Measurements from ENCODE around the gene SSMEM1. TPM values are rescaled to one million over a fixed set of nuclear protein-coding genes. Genes with fewer than 3 reads are reported as not detected.

Gene SSMEM1
- total and polyA plus RNA-seq, 10 donors: not detected

DNA sequence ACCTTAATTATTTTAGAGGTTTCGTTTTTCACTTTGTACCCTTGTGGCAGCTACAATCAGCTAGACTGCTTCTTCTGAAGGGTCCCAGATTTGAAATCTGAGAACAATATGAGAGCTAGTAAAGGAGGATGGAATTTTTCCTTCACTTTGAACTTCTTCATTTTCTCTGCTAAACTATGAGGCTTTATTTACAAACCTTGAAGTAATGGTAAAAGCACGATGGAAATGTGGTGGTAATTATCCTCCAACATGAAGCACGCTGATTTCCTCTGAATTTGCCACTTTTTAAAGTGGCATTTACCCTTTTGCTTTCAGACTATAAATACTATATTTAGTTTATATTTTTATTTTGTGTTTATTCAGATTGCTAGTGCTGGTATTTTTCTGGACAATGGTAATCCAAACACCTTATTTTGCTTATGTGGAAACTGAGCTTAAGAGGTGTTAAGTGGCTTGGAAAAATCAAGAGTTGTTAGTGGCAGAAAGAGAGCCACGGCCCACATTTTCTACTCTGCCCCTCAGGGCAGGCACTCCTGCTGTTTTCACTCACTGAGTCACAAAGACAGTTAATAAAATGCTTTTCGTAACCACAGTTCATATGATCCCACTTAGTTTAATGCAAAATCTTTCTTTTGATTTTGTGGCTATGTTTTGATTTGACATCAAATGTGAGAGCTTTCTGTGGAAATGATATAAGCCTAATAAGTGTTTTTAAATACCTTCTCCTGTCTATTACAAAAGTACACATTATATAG is 2.7 kb downstream of the SSMEM1 start:
- H3K4me3 ChIP-seq: no peak overlapping the region
- peaks cover 0 to 9% (median 4%) of the 10 kb centered on the region in 6 donors for H3K4me1 ChIP-seq
- intact Hi-C loops (cut with DNase I; ENCODE audit: low total_unique reads): no loop called here
- 67 to 83% (median 79%) methylated on average over 5 of the region's 5 CpGs for WGBS, 5 donors
- DNase-seq: no peak
- peaks cover 0 to 3% (median 0%) of the 10 kb centered on the region in 7 donors for H3K27me3 ChIP-seq (replicated peaks in 1 of 7)
- no peak overlapping the region for H3K27ac ChIP-seq
- H3K9me3 ChIP-seq: no peaks in the 10 kb centered on the region
- H3K36me3 ChIP-seq: no peaks in the 10 kb centered on the region
- TF ChIP-seq POLR2AphosphoS5 (IDR thresholded peaks at IDR 0.05) (no peak), POLR2A (IDR thresholded peaks at IDR 0.05) (no peak)
- TF ChIP-seq, protein P1, sequence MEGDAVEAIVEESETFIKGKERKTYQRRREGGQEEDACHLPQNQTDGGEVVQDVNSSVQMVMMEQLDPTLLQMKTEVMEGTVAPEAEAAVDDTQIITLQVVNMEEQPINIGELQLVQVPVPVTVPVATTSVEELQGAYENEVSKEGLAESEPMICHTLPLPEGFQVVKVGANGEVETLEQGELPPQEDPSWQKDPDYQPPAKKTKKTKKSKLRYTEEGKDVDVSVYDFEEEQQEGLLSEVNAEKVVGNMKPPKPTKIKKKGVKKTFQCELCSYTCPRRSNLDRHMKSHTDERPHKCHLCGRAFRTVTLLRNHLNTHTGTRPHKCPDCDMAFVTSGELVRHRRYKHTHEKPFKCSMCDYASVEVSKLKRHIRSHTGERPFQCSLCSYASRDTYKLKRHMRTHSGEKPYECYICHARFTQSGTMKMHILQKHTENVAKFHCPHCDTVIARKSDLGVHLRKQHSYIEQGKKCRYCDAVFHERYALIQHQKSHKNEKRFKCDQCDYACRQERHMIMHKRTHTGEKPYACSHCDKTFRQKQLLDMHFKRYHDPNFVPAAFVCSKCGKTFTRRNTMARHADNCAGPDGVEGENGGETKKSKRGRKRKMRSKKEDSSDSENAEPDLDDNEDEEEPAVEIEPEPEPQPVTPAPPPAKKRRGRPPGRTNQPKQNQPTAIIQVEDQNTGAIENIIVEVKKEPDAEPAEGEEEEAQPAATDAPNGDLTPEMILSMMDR (IDR thresholded peaks at IDR 0.05 in 8 of 11, conservative IDR thresholded peaks at IDR 0.05 in 3 of 11): no peak

DNA sequence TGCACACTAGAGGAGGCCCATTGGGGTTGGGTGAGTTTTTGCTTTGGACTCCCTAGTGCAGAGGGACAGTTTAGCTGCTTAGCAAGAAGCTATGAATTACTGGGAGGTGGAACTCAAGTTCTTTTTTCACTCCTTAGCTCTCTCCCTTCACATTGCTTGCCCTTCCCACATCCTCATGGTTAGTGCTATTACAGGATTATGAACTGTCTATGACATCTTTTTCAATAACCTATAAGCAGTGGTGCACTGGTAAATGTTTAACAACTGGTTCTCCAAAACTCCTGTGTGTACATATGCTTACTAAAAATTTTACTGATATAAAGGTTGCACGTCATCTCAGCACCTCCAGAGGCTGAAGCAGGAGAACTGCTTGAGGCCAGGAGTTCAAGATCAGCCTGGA is 6.2 kb downstream of the SSMEM1 start:
- no peaks in the 10 kb centered on the region for H3K9me3 ChIP-seq
- 81 to 94% (median 91%) methylated on average over 1 of the region's 1 CpG for WGBS, 5 donors
- intact Hi-C loops (cut with DNase I; ENCODE audit: low total_unique reads): no loop called here
- no peak for TF ChIP-seq POLR2AphosphoS5 (IDR thresholded peaks at IDR 0.05)
- TF ChIP-seq POLR2A (IDR thresholded peaks at IDR 0.05): no peak
- TF ChIP-seq, protein P1 (IDR thresholded peaks at IDR 0.05 in 8 of 11, conservative IDR thresholded peaks at IDR 0.05 in 3 of 11): no peak
- H3K4me3 ChIP-seq: no peak overlapping the region
- peaks cover 0 to 3% (median 0%) of the 10 kb centered on the region in 7 donors for H3K27me3 ChIP-seq (replicated peaks in 1 of 7)
- DNase-seq: no peak
- H3K4me1 ChIP-seq: no peaks in the 10 kb centered on the region
- H3K36me3 ChIP-seq: no peaks in the 10 kb centered on the region
- no peak overlapping the region for H3K27ac ChIP-seq

DNA sequence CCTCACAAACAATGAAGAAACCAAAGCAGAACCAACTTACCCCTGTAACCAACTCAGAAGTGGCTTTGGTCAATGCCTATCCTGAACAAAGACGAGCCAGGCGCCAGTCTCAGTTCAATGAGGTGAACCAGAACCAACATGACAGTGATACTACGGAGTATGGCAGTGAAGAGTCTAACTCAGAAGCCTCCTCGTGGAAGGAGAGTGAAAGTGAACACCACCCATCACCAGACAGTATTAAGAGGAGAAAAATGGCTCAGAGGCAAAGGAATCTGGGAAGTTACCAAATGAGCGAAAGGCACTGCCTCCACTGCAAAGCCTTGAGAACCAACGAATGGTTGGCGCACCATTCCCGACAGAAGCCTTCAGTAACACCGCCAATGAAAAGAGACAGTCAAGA is 8.4 kb downstream of the SSMEM1 start:
- Histone ChIP-seq H3K27me3 (replicated peaks in 1 of 7) (peaks cover 0 to 3% (median 0%) of the 10 kb centered on the region in 7 donors), H3K36me3 (no peaks in the 10 kb centered on the region), H3K27ac (no peak overlapping the region), H3K9me3 (no peaks in the 10 kb centered on the region), H3K4me1 (no peaks in the 10 kb centered on the region), H3K4me3 (no peak overlapping the region)
- intact Hi-C loops (cut with DNase I; ENCODE audit: low total_unique reads): no loop called here
- DNase-seq: no peak
- WGBS, 5 donors: 88 to 93% (median 91%) methylated on average over 9 of the region's 9 CpGs
- TF ChIP-seq, protein P1 (IDR thresholded peaks at IDR 0.05 in 8 of 11, conservative IDR thresholded peaks at IDR 0.05 in 3 of 11): no peak
- no peak for TF ChIP-seq POLR2A (IDR thresholded peaks at IDR 0.05)

DNA sequence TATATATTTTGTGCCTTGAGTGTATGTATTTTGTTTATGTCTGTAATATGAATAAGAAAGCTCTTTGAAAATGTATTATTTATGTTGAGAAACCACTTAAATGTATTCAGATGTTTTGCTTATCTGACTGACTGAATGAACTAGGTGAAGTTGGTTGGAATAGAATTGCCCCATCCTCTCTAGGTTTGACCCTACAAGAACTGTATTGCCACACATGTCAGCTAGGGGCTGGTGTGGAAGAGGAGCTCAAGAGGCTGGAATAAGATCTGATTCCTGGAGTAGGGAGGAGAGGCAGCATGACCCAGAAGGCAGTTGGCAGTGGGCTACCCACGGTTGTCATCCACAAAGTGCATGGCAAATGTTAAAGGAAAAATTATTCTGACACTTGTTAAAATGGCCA is 9.1 kb downstream of the SSMEM1 start:
- WGBS, 5 donors: 88 to 100% (median 89%) methylated on average over 1 of the region's 1 CpG
- Histone ChIP-seq H3K4me1 (no peaks in the 10 kb centered on the region), H3K27me3 (replicated peaks in 1 of 7) (no peaks in the 10 kb centered on the region), H3K36me3 (no peaks in the 10 kb centered on the region), H3K9me3 (no peaks in the 10 kb centered on the region), H3K4me3 (no peak overlapping the region), H3K27ac (no peak overlapping the region)
- intact Hi-C loops (cut with DNase I; ENCODE audit: low total_unique reads): no loop called here
- DNase-seq: no peak
- no peak for TF ChIP-seq POLR2A (IDR thresholded peaks at IDR 0.05)
- TF ChIP-seq, protein P1 (IDR thresholded peaks at IDR 0.05 in 8 of 11, conservative IDR thresholded peaks at IDR 0.05 in 3 of 11): no peak
- no peak for TF ChIP-seq POLR2AphosphoS5 (IDR thresholded peaks at IDR 0.05)

All from spleen (tissue), 11 donors.